ENCODE measurements around the gene SEMA6D.
A peak's percentile ranks its signal among the peaks of the same experiment; 100 is the strongest.

The SEMA6D gene

DNA sequence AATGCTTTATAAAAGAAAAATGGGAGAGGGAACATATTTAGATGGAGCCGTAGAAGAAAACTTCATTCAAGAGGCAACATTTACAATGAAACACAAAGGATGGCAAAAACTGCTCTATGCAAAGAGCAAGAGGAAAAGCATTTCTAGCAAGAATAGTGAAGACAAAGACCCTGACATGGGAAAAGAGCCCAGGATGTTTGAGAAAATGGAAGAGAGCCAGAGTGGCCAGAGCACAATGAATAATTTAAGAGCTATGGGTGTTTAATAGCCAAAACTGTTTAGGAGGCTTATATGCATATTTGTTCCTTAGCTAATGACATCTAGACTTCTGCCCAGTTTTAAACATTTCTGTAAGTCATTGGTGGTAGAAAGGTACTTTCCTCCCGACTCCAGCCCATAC, 25.4 kb upstream of the SEMA6D start:
- H3K4me1 ChIP-seq (ENCODE audit: control insufficient read depth in 1 of 2, insufficient read depth in 2 of 2, low read length in 2 of 2), result no peaks in the 10 kb centered on the region
- H3K9me3 ChIP-seq (ENCODE audit: control insufficient read depth in 1 of 2, low read length in 2 of 2), result no peaks in the 10 kb centered on the region
- H3K27ac ChIP-seq (ENCODE audit: low read length), result no peak overlapping the region
- H3K27me3 ChIP-seq (ENCODE audit: low read depth, low read length), result no peaks in the 10 kb centered on the region
- no peaks in the 10 kb centered on the region for H3K36me3 ChIP-seq (ENCODE audit: control insufficient read depth in 1 of 2, insufficient read depth in 2 of 2, low read length in 2 of 2)
- H3K4me3 ChIP-seq (ENCODE audit: low read depth in 1 of 2, low read length in 2 of 2), result no peak overlapping the region

DNA sequence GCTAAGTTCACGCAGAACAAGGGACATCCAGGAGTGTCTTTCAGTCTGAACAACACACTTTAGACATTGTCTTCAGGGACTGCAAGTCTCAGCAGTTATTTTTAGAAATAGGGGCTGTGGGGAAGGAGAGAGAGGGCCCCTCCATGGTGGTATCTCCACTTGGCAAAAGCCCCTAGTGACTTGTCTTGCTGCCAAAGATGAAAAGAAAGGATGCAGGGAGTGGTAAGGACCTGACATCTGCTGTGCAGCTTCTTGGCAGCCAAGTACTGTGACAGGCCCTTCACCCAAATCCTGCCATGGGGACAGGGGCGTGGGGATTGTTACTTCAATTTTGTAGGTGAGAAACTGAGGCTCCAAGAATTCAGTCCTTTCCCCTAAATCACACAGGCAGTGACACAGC, 21.0 kb upstream of the SEMA6D start:
- no peaks in the 10 kb centered on the region for H3K27me3 ChIP-seq (ENCODE audit: low read depth, low read length)
- no peaks in the 10 kb centered on the region for H3K9me3 ChIP-seq (ENCODE audit: control insufficient read depth in 1 of 2, low read length in 2 of 2)
- H3K27ac ChIP-seq (ENCODE audit: low read length), result no peak overlapping the region
- no peaks in the 10 kb centered on the region for H3K36me3 ChIP-seq (ENCODE audit: control insufficient read depth in 1 of 2, insufficient read depth in 2 of 2, low read length in 2 of 2)
- H3K4me1 ChIP-seq (ENCODE audit: control insufficient read depth in 1 of 2, insufficient read depth in 2 of 2, low read length in 2 of 2), result no peaks in the 10 kb centered on the region
- no peak overlapping the region for H3K4me3 ChIP-seq (ENCODE audit: low read depth in 1 of 2, low read length in 2 of 2)

- H3K4me3 ChIP-seq (ENCODE audit: low read depth in 1 of 2, low read length in 2 of 2), result no peak overlapping the region
- H3K36me3 ChIP-seq (ENCODE audit: control insufficient read depth in 1 of 2, insufficient read depth in 2 of 2, low read length in 2 of 2), result no peaks in the 10 kb centered on the region
- H3K27me3 ChIP-seq (ENCODE audit: low read depth, low read length), result no peaks in the 10 kb centered on the region
- peak overlapping the region; percentile 31 for H3K27ac ChIP-seq (ENCODE audit: low read length)
- no peaks in the 10 kb centered on the region for H3K9me3 ChIP-seq (ENCODE audit: control insufficient read depth in 1 of 2, low read length in 2 of 2)
- no peaks in the 10 kb centered on the region for H3K4me1 ChIP-seq (ENCODE audit: control insufficient read depth in 1 of 2, insufficient read depth in 2 of 2, low read length in 2 of 2)
These were observed 11.9 kb upstream of the SEMA6D start for GRCh38 chr15:47705281-47705997.

- peak overlapping the region; percentile 27 for H3K27ac ChIP-seq (ENCODE audit: low read length)
These were observed 9.9 kb upstream of the SEMA6D start for GRCh38 chr15:47707391-47707790.

DNA sequence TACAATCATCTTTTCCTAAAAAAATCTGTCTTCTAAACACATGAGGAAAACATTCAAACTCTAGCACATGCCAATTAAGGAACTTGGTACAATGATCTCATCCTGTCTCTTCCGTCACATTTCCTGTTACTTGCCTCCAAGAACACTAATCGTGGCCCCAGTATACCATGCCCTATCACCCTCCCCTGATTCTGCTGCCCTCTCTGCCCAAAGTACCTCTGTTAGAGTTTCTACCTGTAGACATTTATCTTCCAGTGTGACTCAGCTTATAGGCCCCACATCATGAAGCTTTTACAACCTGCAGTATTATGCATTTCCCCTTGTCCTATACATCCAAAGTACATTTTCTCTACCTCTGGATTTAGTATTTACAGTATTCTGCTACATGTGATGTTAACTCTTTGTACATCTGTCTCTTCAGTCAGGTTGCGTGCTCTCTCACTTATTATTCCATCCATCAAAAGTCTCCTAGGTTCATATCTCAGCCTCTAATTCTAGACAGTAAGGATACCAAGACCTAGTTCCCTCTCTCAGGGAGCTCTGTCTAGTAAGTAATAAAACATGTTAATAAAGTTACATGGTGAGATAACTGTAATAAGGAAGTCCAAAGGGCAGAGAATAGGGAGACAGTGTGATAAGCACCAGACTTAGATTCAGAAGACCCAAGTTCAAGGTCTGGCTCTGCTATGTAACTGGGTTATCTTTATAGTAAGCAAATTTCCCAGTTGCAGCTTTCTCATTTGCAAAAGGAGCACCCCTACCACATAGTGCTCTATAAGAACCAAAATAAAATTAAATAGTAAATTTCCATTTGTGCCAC, 8.9 kb upstream of the SEMA6D start:
- Histone ChIP-seq H3K4me3 (ENCODE audit: low read depth in 1 of 2, low read length in 2 of 2) (no peak overlapping the region), H3K4me1 (ENCODE audit: control insufficient read depth in 1 of 2, insufficient read depth in 2 of 2, low read length in 2 of 2) (no peaks in the 10 kb centered on the region), H3K9me3 (ENCODE audit: control insufficient read depth in 1 of 2, low read length in 2 of 2) (no peaks in the 10 kb centered on the region), H3K36me3 (ENCODE audit: control insufficient read depth in 1 of 2, insufficient read depth in 2 of 2, low read length in 2 of 2) (no peaks in the 10 kb centered on the region), H3K27ac (ENCODE audit: low read length) (no peak overlapping the region), H3K27me3 (ENCODE audit: low read depth, low read length) (no peaks in the 10 kb centered on the region)

More at GRCh38 chr15:47707391-47707790, 9.9 kb upstream of the SEMA6D start:
- Histone ChIP-seq H3K4me1 (ENCODE audit: control insufficient read depth in 1 of 2, insufficient read depth in 2 of 2, low read length in 2 of 2) (no peaks in the 10 kb centered on the region), H3K36me3 (ENCODE audit: control insufficient read depth in 1 of 2, insufficient read depth in 2 of 2, low read length in 2 of 2) (no peaks in the 10 kb centered on the region), H3K4me3 (ENCODE audit: low read depth in 1 of 2, low read length in 2 of 2) (no peak overlapping the region), H3K9me3 (ENCODE audit: control insufficient read depth in 1 of 2, low read length in 2 of 2) (no peaks in the 10 kb centered on the region), H3K27me3 (ENCODE audit: low read depth, low read length) (no peaks in the 10 kb centered on the region)

- Histone ChIP-seq H3K4me1 (ENCODE audit: control insufficient read depth in 1 of 2, insufficient read depth in 2 of 2, low read length in 2 of 2) (peaks cover 0 to 4% of the 10 kb centered on the region in 2 donors), H3K36me3 (ENCODE audit: control insufficient read depth in 1 of 2, insufficient read depth in 2 of 2, low read length in 2 of 2) (no peaks in the 10 kb centered on the region), H3K9me3 (ENCODE audit: control insufficient read depth in 1 of 2, low read length in 2 of 2) (no peaks in the 10 kb centered on the region), H3K27ac (ENCODE audit: low read length) (no peak overlapping the region), H3K27me3 (ENCODE audit: low read depth, low read length) (no peaks in the 10 kb centered on the region), H3K4me3 (ENCODE audit: low read depth in 1 of 2, low read length in 2 of 2) (no peak overlapping the region)
These were observed 5.7 kb upstream of the SEMA6D start for GRCh38 chr15:47711655-47712054.

- Histone ChIP-seq H3K4me1 (ENCODE audit: control insufficient read depth in 1 of 2, insufficient read depth in 2 of 2, low read length in 2 of 2) (peaks cover 0 to 12% of the 10 kb centered on the region in 2 donors), H3K27ac (ENCODE audit: low read length) (no peak overlapping the region), H3K4me3 (ENCODE audit: low read depth in 1 of 2, low read length in 2 of 2) (no peak overlapping the region), H3K9me3 (ENCODE audit: control insufficient read depth in 1 of 2, low read length in 2 of 2) (no peaks in the 10 kb centered on the region), H3K36me3 (ENCODE audit: control insufficient read depth in 1 of 2, insufficient read depth in 2 of 2, low read length in 2 of 2) (no peaks in the 10 kb centered on the region), H3K27me3 (ENCODE audit: low read depth, low read length) (no peaks in the 10 kb centered on the region)
These were observed 1.9 kb upstream of the SEMA6D start for GRCh38 chr15:47715402-47715801.

DNA sequence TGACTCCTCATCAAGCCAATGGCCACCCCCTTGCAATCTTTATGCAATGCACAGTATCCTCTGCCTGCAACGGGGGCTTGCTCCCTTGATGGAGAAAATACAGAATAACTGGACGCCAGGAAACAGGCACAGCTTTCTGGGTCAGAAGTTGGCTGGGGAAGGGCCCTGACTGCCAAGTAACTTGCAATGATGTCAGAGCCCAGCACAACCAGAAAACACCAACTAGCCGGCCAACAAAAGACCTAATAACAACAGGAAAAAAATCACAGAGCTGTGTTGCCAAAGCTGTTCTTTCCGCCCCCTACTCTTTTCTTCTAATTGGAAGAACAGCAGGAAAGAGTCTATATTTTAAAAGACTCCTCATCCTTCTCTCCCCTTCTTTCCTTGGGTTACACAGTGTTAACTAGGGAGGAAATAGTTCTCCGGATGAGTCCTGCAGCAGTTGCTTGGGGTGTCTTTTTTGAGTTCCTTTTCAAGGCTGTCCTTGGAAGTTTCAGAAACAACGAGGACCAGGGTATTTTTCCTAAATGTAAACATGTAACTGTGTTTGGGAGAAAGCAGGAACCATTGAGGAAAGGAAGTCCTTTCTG, 1.4 kb upstream of the SEMA6D start:
- peak overlapping the region in 1 of 2 donors; percentile 81 for H3K4me3 ChIP-seq (ENCODE audit: low read depth in 1 of 2, low read length in 2 of 2)
- H3K27ac ChIP-seq (ENCODE audit: low read length), result no peak overlapping the region
- no peaks in the 10 kb centered on the region for H3K36me3 ChIP-seq (ENCODE audit: control insufficient read depth in 1 of 2, insufficient read depth in 2 of 2, low read length in 2 of 2)

GRCh38 chr15:47716516-47716915, 789 bp upstream of the SEMA6D start:
- Histone ChIP-seq H3K27me3 (ENCODE audit: low read depth, low read length) (no peaks in the 10 kb centered on the region), H3K36me3 (ENCODE audit: control insufficient read depth in 1 of 2, insufficient read depth in 2 of 2, low read length in 2 of 2) (no peaks in the 10 kb centered on the region), H3K4me3 (ENCODE audit: low read depth in 1 of 2, low read length in 2 of 2) (peak overlapping the region; percentile 81 to 82), H3K4me1 (ENCODE audit: control insufficient read depth in 1 of 2, insufficient read depth in 2 of 2, low read length in 2 of 2) (peaks cover 0 to 19% of the 10 kb centered on the region in 2 donors), H3K9me3 (ENCODE audit: control insufficient read depth in 1 of 2, low read length in 2 of 2) (no peaks in the 10 kb centered on the region), H3K27ac (ENCODE audit: low read length) (no peak overlapping the region)

More for the DNA sequence above, 1.4 kb upstream of the SEMA6D start:
- H3K27me3 ChIP-seq (ENCODE audit: low read depth, low read length), result no peaks in the 10 kb centered on the region
- H3K4me1 ChIP-seq (ENCODE audit: control insufficient read depth in 1 of 2, insufficient read depth in 2 of 2, low read length in 2 of 2), result peaks cover 0 to 17% of the 10 kb centered on the region in 2 donors
- no peaks in the 10 kb centered on the region for H3K9me3 ChIP-seq (ENCODE audit: control insufficient read depth in 1 of 2, low read length in 2 of 2)

- H3K27ac ChIP-seq (ENCODE audit: low read length), result peak overlapping the region; percentile 67
- no peaks in the 10 kb centered on the region for H3K36me3 ChIP-seq (ENCODE audit: control insufficient read depth in 1 of 2, insufficient read depth in 2 of 2, low read length in 2 of 2)
- H3K27me3 ChIP-seq (ENCODE audit: low read depth, low read length), result no peaks in the 10 kb centered on the region
- peaks cover 0 to 31% of the 10 kb centered on the region in 2 donors for H3K4me1 ChIP-seq (ENCODE audit: control insufficient read depth in 1 of 2, insufficient read depth in 2 of 2, low read length in 2 of 2)
- peak overlapping the region; percentile 81 to 82 for H3K4me3 ChIP-seq (ENCODE audit: low read depth in 1 of 2, low read length in 2 of 2)
- H3K9me3 ChIP-seq (ENCODE audit: control insufficient read depth in 1 of 2, low read length in 2 of 2), result no peaks in the 10 kb centered on the region
These were observed 1.5 kb downstream of the SEMA6D start for GRCh38 chr15:47718497-47719437.

All from muscle layer of duodenum (tissue), 2 donors.